Neural progenitor cell (in vitro differentiated cells): ENCODE results near the gene GRAMD2A. TPM values are rescaled to one million over a fixed set of nuclear protein-coding genes. Genes with fewer than 3 reads are reported as not detected.
A peak's percentile ranks its signal among the peaks of the same experiment; 100 is the strongest.

ENCODE experiments used
- DNase-seq: peaks from one replicate; pipeline ENCODE4 v3.0.0-alpha.2; 2016; ENCODE audit warnings: low spot score
- H2AFZ ChIP-seq: fragments of 200-600 bp; sonication (generic); replicated peaks from 2 replicates; pipeline ENCODE4 v1.6.1; 2016; ENCODE audit warnings: antibody characterized with exemption
- H3F3A ChIP-seq: fragments of 200-600 bp; sonication (generic); 2 replicates; pipeline ENCODE4 v1.6.1; 2016; ENCODE audit warnings: antibody characterized with exemption, low read depth
- H3K27ac ChIP-seq: fragments of 200-600 bp; sonication (generic); 2 replicates; pipeline ENCODE4 v1.5.1; 2016; ENCODE audit warnings: mild to moderate bottlenecking
- H3K27me3 ChIP-seq: fragments of 200-600 bp; sonication (generic); 2 replicates; pipeline ENCODE4 v1.6.1; 2016; ENCODE audit warnings: mild to moderate bottlenecking, moderate library complexity
- H3K36me3 ChIP-seq: fragments of 200-600 bp; sonication (generic); 2 replicates; pipeline ENCODE4 v1.5.1; 2016
- H3K4me1 ChIP-seq: fragments of 200-600 bp; sonication (generic); 2 replicates; pipeline ENCODE4 v1.6.1; 2016; ENCODE audit warnings: mixed run types
- H3K4me2 ChIP-seq: fragments of 200-600 bp; sonication (generic); 2 replicates; pipeline ENCODE4 v1.6.1; 2016
- H3K4me3 ChIP-seq: fragments of 200-600 bp; sonication (generic); 2 replicates; pipeline ENCODE4 v1.5.1; 2016
- H3K79me2 ChIP-seq: fragments of 200-600 bp; sonication (generic); 2 replicates; pipeline ENCODE4 v1.6.1; 2016; ENCODE audit warnings: low read depth
- H3K9ac ChIP-seq: fragments of 200-600 bp; sonication (generic); 2 replicates; pipeline ENCODE4 v1.6.1; 2016
- H3K9me3 ChIP-seq: fragments of 200-600 bp; sonication (generic); 2 replicates; pipeline ENCODE4 v1.5.1; 2016; ENCODE audit warnings: low read depth
- H4K20me1 ChIP-seq: fragments of 200-600 bp; sonication (generic); 2 replicates; pipeline ENCODE4 v1.6.1; 2016; ENCODE audit warnings: low read depth
- H3K27ac Mint-ChIP-seq: 3 replicates; pipeline ENCODE4 v1.8.0; 2021; ENCODE audit warnings: mixed read lengths
- H3K27me3 Mint-ChIP-seq: 2 replicates; pipeline ENCODE4 v1.8.0; 2022; ENCODE audit warnings: low read depth, mild to moderate bottlenecking, inconsistent platforms, moderate library complexity, mixed read lengths; ENCODE audit not compliant: insufficient read depth
- H3K36me3 Mint-ChIP-seq: 3 replicates; pipeline ENCODE4 v1.8.0; 2021; ENCODE audit warnings: mixed read lengths
- H3K4me1 Mint-ChIP-seq: 3 replicates; pipeline ENCODE4 v1.8.0; 2021; ENCODE audit warnings: mixed read lengths
- H3K4me3 Mint-ChIP-seq: 3 replicates; pipeline ENCODE4 v1.8.0; 2021; ENCODE audit warnings: mild to moderate bottlenecking, moderate library complexity, mixed read lengths
- H3K9me3 Mint-ChIP-seq: 3 replicates; pipeline ENCODE4 v1.8.0; 2020; ENCODE audit warnings: mixed read lengths
- CTCF ChIP-seq: fragments of 200-600 bp; sonication (generic); IDR thresholded peaks from 2 replicates; pipeline ENCODE4 v1.5.1; 2017; ENCODE audit warnings: antibody characterized with exemption, mild to moderate bottlenecking
- EZH2 ChIP-seq: fragments of 200-600 bp; sonication (generic); IDR thresholded peaks from 2 replicates; pipeline ENCODE4 v1.6.1; 2017; ENCODE audit warnings: antibody characterized with exemption, mild to moderate bottlenecking, moderate library complexity
- EZH2phosphoT487 ChIP-seq: fragments of 200-600 bp; sonication (generic); IDR thresholded peaks from 2 replicates; pipeline ENCODE4 v1.6.1; 2017; ENCODE audit warnings: antibody characterized with exemption
- total RNA-seq: library from RNA; depleted of rRNA; stranded (reverse); fragments of >200 nt; gene quantifications from 2 replicates; pipeline ENCODE4 v1.2.3, GENCODE V29; 2015; ENCODE audit warnings: low replicate concordance

GRAMD2A gene
- total RNA-seq, 1 donor from 2014 or later = 0.43 TPM

GRCh38 chr15:72227192-72227586, 29.6 kb upstream of the GRAMD2A start:
- H3K4me2 ChIP-seq = peak overlapping the region; percentile 68
- Mint-ChIP-seq H3K4me3 (peak overlapping the region; percentile 86), H3K27me3 (peaks cover 5% of the 10 kb centered on the region), H3K36me3 (peaks cover 26% of the 10 kb centered on the region), H3K4me1 (peaks cover 66% of the 10 kb centered on the region), H3K9me3 (no peaks in the 10 kb centered on the region), H3K27ac (no peak overlapping the region)
- H3K4me1 ChIP-seq = peaks cover 37% of the 10 kb centered on the region
- no peaks in the 10 kb centered on the region for H3K9me3 ChIP-seq
- DNase-seq = no peak
- H3K36me3 ChIP-seq = no peaks in the 10 kb centered on the region
- peaks cover 10% of the 10 kb centered on the region for H3K27me3 ChIP-seq
- no peak for TF ChIP-seq EZH2phosphoT487
- TF ChIP-seq CTCF = no peak
- no peak for TF ChIP-seq EZH2
- peaks cover 80% of the 10 kb centered on the region for H4K20me1 ChIP-seq
- peaks cover 36% of the 10 kb centered on the region for H3F3A ChIP-seq
- H2AFZ ChIP-seq = no peak overlapping the region
- H3K27ac ChIP-seq = no peak overlapping the region
- H3K9ac ChIP-seq = no peak overlapping the region
- H3K79me2 ChIP-seq = peaks cover 87% of the 10 kb centered on the region
- H3K4me3 ChIP-seq = peak overlapping the region; percentile 29

GRCh38 chr15:72223278-72223677, 25.7 kb upstream of the GRAMD2A start:
- Mint-ChIP-seq H3K9me3 (no peaks in the 10 kb centered on the region), H3K27me3 (no peaks in the 10 kb centered on the region), H3K4me3 (peak overlapping the region; percentile 28), H3K27ac (peak overlapping the region; percentile 13), H3K4me1 (peaks cover 66% of the 10 kb centered on the region), H3K36me3 (peaks cover 44% of the 10 kb centered on the region)
- TF ChIP-seq CTCF (no peak), EZH2phosphoT487 (no peak), EZH2 (no peak)
- no peaks in the 10 kb centered on the region for H3K27me3 ChIP-seq
- H3K27ac ChIP-seq = no peak overlapping the region
- no peak for DNase-seq
- H3F3A ChIP-seq = peaks cover 6% of the 10 kb centered on the region
- H3K79me2 ChIP-seq = peaks cover 98% of the 10 kb centered on the region
- no peak overlapping the region for H2AFZ ChIP-seq
- peaks cover 5% of the 10 kb centered on the region for H3K36me3 ChIP-seq
- H4K20me1 ChIP-seq = peaks cover 98% of the 10 kb centered on the region
- no peak overlapping the region for H3K9ac ChIP-seq
- no peaks in the 10 kb centered on the region for H3K9me3 ChIP-seq
- H3K4me1 ChIP-seq = peaks cover 25% of the 10 kb centered on the region
- no peak overlapping the region for H3K4me2 ChIP-seq
- no peak overlapping the region for H3K4me3 ChIP-seq

- Histone ChIP-seq H3K9ac (peak overlapping the region; percentile 7), H3K9me3 (no peaks in the 10 kb centered on the region), H3K4me1 (peaks cover 19% of the 10 kb centered on the region), H3K79me2 (peaks cover 89% of the 10 kb centered on the region), H3K36me3 (peaks cover 5% of the 10 kb centered on the region), H2AFZ (no peak overlapping the region), H3K27me3 (no peaks in the 10 kb centered on the region), H3K4me2 (no peak overlapping the region), H3K27ac (no peak overlapping the region), H4K20me1 (peaks cover 99% of the 10 kb centered on the region), H3F3A (peaks cover 5% of the 10 kb centered on the region), H3K4me3 (no peak overlapping the region)
- TF ChIP-seq EZH2phosphoT487 (no peak), EZH2 (no peak), CTCF (no peak)
- H3K4me1 Mint-ChIP-seq = peaks cover 60% of the 10 kb centered on the region
- H3K27ac Mint-ChIP-seq = peak overlapping the region; percentile 87
- no peak for DNase-seq
- peak overlapping the region; percentile 55 for H3K4me3 Mint-ChIP-seq
- no peaks in the 10 kb centered on the region for H3K27me3 Mint-ChIP-seq
- H3K36me3 Mint-ChIP-seq = peaks cover 48% of the 10 kb centered on the region
- H3K9me3 Mint-ChIP-seq = no peaks in the 10 kb centered on the region
These were observed 24.8 kb upstream of the GRAMD2A start for GRCh38 chr15:72222393-72222792.
